Left ventricle myocardium inferior (tissue), 1 donor: ENCODE measurements around the gene SKAP2. TPM values are rescaled to one million over a fixed set of nuclear protein-coding genes. Genes with fewer than 3 reads are reported as not detected.

Source experiments
- DNase-seq: peaks from one replicate; pipeline ENCODE4 v3.0.0-alpha.2; 2020
- H3K27ac ChIP-seq: fragments of 200-600 bp; replicated peaks from 2 replicates; pipeline ENCODE4 v1.8.0; 2021
- H3K27me3 ChIP-seq: fragments of 200-600 bp; 2 replicates; pipeline ENCODE4 v1.8.0; 2021; ENCODE audit warnings: low read depth
- H3K36me3 ChIP-seq: fragments of 200-600 bp; 2 replicates; pipeline ENCODE4 v1.8.0; 2021
- H3K4me1 ChIP-seq: fragments of 200-600 bp; 2 replicates; pipeline ENCODE4 v1.8.0; 2021
- H3K4me3 ChIP-seq: fragments of 200-600 bp; 2 replicates; pipeline ENCODE4 v1.8.0; 2021; ENCODE audit warnings: mild to moderate bottlenecking, moderate library complexity
- H3K9me3 ChIP-seq: fragments of 200-600 bp; replicated peaks from 2 replicates; pipeline ENCODE4 v1.8.0; 2021
- intact Hi-C: fragments of 100-400 bp; cut with micrococcal nuclease; formaldehyde crosslinking; loops from one replicate; pipeline ENCODE4 v1.11.0; 2022
- total RNA-seq: library from RNA; stranded (reverse); fragmentation: NEBNext Ultra II Directional; extraction: Animal tissue kit (Norgen Biotek cat#: 25700); gene quantifications from one replicate; pipeline ENCODE4 v1.2.1, GENCODE V29; 2021
- TF ChIP-seq, protein P1 (sequence below): fragments of 200-600 bp; IDR thresholded peaks from 2 replicates; pipeline ENCODE4 v1.8.0; 2021; ENCODE audit warnings: antibody characterized with exemption, mild to moderate bottlenecking, borderline replicate concordance
- donor health status: DM: no; HTN: yes; CAD: no; lungs with severe emphysema.

The SKAP2 gene
- total RNA-seq, 1 donor from 2014 or later: 5.2 TPM

- Histone ChIP-seq H3K9me3 (no peaks in the 10 kb centered on the region), H3K36me3 (no peaks in the 10 kb centered on the region), H3K4me1 (no peaks in the 10 kb centered on the region), H3K27me3 (peaks cover 34% of the 10 kb centered on the region), H3K4me3 (no peak overlapping the region), H3K27ac (no peak overlapping the region)
- DNase-seq: no peak
- intact Hi-C loops: no loop called here
- TF ChIP-seq, protein P1, sequence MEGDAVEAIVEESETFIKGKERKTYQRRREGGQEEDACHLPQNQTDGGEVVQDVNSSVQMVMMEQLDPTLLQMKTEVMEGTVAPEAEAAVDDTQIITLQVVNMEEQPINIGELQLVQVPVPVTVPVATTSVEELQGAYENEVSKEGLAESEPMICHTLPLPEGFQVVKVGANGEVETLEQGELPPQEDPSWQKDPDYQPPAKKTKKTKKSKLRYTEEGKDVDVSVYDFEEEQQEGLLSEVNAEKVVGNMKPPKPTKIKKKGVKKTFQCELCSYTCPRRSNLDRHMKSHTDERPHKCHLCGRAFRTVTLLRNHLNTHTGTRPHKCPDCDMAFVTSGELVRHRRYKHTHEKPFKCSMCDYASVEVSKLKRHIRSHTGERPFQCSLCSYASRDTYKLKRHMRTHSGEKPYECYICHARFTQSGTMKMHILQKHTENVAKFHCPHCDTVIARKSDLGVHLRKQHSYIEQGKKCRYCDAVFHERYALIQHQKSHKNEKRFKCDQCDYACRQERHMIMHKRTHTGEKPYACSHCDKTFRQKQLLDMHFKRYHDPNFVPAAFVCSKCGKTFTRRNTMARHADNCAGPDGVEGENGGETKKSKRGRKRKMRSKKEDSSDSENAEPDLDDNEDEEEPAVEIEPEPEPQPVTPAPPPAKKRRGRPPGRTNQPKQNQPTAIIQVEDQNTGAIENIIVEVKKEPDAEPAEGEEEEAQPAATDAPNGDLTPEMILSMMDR: no peak
These were observed 244.0 kb downstream of the SKAP2 start for GRCh38 chr7:26620352-26620751.

- H3K4me3 ChIP-seq: no peak overlapping the region
- no peaks in the 10 kb centered on the region for H3K36me3 ChIP-seq
- peaks cover 26% of the 10 kb centered on the region for H3K27me3 ChIP-seq
- no peak overlapping the region for H3K27ac ChIP-seq
- H3K4me1 ChIP-seq: peaks cover 8% of the 10 kb centered on the region
- TF ChIP-seq, protein P1: no peak
- H3K9me3 ChIP-seq: no peaks in the 10 kb centered on the region
- DNase-seq: no peak
- intact Hi-C loops: no loop called here
These were observed 244.9 kb downstream of the SKAP2 start for GRCh38 chr7:26619348-26619984.

- Histone ChIP-seq H3K36me3 (no peaks in the 10 kb centered on the region), H3K27ac (no peak overlapping the region), H3K4me1 (peaks cover 9% of the 10 kb centered on the region), H3K9me3 (no peaks in the 10 kb centered on the region), H3K4me3 (no peak overlapping the region), H3K27me3 (peaks cover 22% of the 10 kb centered on the region)
- TF ChIP-seq, protein P1: no peak
- intact Hi-C loops: no loop called here
- DNase-seq: no peak
These were observed 245.5 kb downstream of the SKAP2 start for GRCh38 chr7:26618898-26619297.

DNA sequence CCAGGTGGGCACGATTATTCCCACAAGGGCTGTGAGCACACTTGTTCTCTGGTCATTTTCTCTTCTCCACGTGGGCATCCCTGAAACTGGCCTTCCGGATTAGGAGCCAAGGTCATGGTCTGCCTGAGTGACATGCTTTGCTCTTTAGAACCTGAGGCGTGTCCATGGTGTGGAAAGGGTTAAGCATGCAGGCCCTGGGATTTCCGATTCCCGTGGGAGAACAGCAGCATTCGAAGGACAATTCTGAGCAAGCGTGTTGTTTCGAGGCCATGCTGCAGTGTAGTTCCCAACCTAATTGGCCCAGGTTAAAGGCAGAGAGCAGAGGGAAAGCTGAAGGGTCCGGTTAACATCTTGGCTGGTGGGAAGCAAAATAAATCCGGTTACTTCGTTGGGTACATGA lies 245.9 kb downstream of the SKAP2 start:
- intact Hi-C loops: no loop called here
- Histone ChIP-seq H3K36me3 (no peaks in the 10 kb centered on the region), H3K27me3 (peaks cover 18% of the 10 kb centered on the region), H3K27ac (no peak overlapping the region), H3K9me3 (no peaks in the 10 kb centered on the region), H3K4me3 (no peak overlapping the region), H3K4me1 (peaks cover 9% of the 10 kb centered on the region)
- TF ChIP-seq, protein P1: no peak
- no peak for DNase-seq

Other genes starting within 250 kb of the SKAP2 start
- not detected for gene HOXA1, start 231.4 kb upstream of the SKAP2 start, total RNA-seq
- not detected for gene HOXA2, start 238.1 kb upstream of the SKAP2 start, total RNA-seq